HG03442 (cell line): ENCODE measurements around the gene KRTAP12-4.
"Not testable (repeated sequence)": the region's sequence is repeated elsewhere in the genome, so short reads cannot be mapped to it uniquely, and the experiment has no call there.

ENCODE experiments used
- ATAC-seq: cut with Tn5 transposase; IDR thresholded peaks from one replicate; pipeline ENCODE4 v1.9.1; 2021; ENCODE audit warnings: mild to moderate bottlenecking, moderate library complexity; ENCODE audit not compliant: unreplicated experiment

KRTAP12-4 gene

GRCh38 chr21:44613386-44614155 is 40.9 kb downstream of the KRTAP12-4 start:
- ATAC-seq = no peak

DNA sequence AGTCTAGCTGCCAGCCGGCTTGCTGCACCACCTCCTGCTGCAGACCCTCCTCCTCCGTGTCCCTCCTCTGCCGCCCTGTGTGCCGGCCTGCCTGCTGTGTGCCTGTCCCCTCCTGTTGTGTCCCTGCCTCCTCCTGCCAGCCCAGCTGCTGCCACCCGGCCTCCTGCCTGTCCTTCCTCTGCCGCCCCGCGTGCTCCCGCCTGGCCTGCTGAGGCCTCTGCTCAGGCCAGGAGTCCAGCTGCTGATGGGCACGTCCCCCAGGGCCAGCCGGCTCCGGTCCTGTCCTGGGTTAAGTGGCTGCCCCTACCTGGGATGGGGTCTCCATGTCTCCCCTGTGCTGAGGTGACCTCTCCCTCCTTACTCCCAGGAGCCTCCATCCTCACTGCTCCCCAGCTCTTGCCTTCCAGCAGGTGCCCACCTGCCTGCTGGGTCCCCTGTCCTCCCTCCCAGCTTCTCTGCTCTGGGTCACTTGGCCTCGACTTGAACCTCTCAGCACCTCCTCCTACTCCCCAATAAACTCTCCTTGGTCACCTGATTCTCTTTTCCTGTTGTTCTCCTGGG is 41.7 kb downstream of the KRTAP12-4 start:
- ATAC-seq = no peak

- no peak for ATAC-seq
Measured at GRCh38 chr21:44612029-44612486, 42.4 kb downstream of the KRTAP12-4 start, which contains the start of gene KRTAP10-8. Gene KRTAP10-8 (plus strand): TSS chr21:44612079. CDS start chr21:44612101, 22 bp downstream.

- ATAC-seq = no peak
Measured at GRCh38 chr21:44611551-44611950, 42.9 kb downstream of the KRTAP12-4 start.

DNA sequence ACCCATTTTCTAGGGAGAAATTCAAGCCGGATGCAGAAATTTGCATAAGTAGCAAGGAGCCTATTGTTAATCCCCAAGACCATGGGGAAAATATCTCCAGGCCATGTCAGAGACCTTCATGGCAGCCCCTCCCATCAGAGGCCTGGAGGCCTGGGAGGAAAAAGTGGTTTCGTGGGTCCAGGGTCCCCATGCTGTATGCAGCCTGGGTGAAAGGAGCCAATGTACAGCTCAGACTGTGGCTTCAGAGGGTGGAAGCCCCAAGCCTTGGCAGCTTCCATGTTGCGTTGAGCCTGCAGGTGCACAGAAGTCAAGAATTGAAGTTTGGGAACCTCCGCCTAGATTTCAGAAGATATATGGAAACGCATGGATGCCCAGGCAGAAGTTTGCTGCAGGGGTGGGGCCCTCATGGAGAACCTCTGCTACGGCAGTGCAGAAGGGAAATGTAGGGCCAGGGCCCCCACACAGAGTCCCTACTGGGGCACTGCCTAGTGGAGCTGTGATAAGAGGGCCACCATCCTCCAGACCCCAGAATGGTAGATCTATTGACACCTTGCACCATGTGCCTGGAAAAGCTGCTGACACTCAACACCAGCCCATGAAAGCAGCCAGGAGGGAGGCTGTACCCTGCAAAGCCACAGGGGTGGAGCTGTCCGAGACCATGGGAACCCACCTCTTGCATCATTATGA is 44.2 kb downstream of the KRTAP12-4 start:
- not testable (repeated sequence) for ATAC-seq

DNA sequence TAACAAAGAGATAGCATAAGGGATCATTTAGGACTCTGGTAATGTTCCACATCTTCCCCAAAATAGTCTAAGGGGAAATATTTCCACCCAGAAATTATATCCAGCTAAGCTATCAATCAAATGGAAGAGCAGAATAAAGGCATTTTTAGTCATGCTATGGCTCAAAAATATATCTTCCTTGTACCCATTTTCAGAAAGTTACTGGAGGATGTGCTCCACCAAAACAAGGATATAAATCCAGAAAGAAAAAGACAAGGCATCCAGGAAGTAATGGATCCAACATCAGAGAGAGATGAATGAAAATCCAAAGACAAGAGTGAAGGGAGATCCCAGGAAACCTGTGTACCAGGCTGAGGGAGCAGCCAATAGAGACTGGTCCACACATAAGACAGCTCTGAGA is 45.3 kb downstream of the KRTAP12-4 start:
- no peak for ATAC-seq

DNA sequence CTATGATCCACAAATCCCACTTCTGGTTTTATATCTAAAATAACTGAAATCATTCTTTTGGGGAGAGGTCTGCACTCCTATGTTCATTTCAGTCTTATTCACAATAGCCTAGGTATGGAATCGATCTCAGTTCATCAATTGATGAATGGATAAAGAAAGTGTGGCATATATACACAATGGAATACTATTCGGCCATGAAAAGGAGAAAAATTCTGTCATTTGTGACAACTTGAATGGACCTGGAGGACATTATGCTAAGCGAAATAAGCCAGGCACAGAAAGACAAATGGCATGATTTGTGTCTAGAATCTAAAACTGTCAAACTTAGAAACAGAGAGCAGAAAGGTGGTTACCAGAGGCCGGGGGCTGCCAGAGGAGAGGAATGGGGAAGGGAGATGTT is 48.0 kb downstream of the KRTAP12-4 start:
- ATAC-seq = no peak
